ENCODE data around the gene TLCD2. TPM values are rescaled to one million over a fixed set of nuclear protein-coding genes. Genes with fewer than 3 reads are reported as not detected.
A peak's percentile ranks its signal among the peaks of the same experiment; 100 is the strongest.

TLCD2 gene
- total and polyA plus RNA-seq, 2 of the 13 experiments (the other 11 are each of a cell fraction or from before 2014, with no cell fraction given): 0.90 to 1.1 TPM

GRCh38 chr17:1736348-1737281 lies 26.4 kb upstream of the TLCD2 start (continued):
- TF ChIP-seq DNMT1 (CRISPR knock-in tag; IDR thresholded peaks at IDR 0.05) (no peak; the same call in 1 of the 2 replicates), FOXK1 (CRISPR knock-in tag; IDR thresholded peaks at IDR 0.05; ENCODE audit: borderline replicate concordance, low read depth) (peak; percentile 92), PAX8 (CRISPR knock-in tag; IDR thresholded peaks at IDR 0.05; ENCODE audit: borderline replicate concordance) (no peak; the same call in 1 of the 2 replicates), PHF21A (CRISPR knock-in tag; IDR thresholded peaks at IDR 0.05) (peak; percentile 97), CENPX (CRISPR knock-in tag; IDR thresholded peaks at IDR 0.05) (no peak), ATF2 (CRISPR knock-in tag; IDR thresholded peaks at IDR 0.05) (peak; percentile 79), AKNA (CRISPR knock-in tag; IDR thresholded peaks at IDR 0.05; ENCODE audit: borderline replicate concordance) (no peak), TEF (CRISPR knock-in tag; IDR thresholded peaks at IDR 0.05) (no peak), PLRG1 (conservative IDR thresholded peaks at IDR 0.05) (no peak), KDM5B (CRISPR knock-in tag; IDR thresholded peaks at IDR 0.05; ENCODE audit: borderline replicate concordance) (peak; percentile 60), CBX1 (IDR thresholded peaks at IDR 0.05; ENCODE audit: low read depth) (peak; percentile 37), STAT6 (CRISPR knock-in tag; IDR thresholded peaks at IDR 0.05; ENCODE audit: borderline replicate concordance) (peak; percentile 61; the same call in 1 of the 2 replicates), ZNF616 (CRISPR knock-in tag; IDR thresholded peaks at IDR 0.05; ENCODE audit: low read depth) (peak; percentile 77; the same call in 1 of the 2 replicates)
- TF ChIP-seq, protein P1, sequence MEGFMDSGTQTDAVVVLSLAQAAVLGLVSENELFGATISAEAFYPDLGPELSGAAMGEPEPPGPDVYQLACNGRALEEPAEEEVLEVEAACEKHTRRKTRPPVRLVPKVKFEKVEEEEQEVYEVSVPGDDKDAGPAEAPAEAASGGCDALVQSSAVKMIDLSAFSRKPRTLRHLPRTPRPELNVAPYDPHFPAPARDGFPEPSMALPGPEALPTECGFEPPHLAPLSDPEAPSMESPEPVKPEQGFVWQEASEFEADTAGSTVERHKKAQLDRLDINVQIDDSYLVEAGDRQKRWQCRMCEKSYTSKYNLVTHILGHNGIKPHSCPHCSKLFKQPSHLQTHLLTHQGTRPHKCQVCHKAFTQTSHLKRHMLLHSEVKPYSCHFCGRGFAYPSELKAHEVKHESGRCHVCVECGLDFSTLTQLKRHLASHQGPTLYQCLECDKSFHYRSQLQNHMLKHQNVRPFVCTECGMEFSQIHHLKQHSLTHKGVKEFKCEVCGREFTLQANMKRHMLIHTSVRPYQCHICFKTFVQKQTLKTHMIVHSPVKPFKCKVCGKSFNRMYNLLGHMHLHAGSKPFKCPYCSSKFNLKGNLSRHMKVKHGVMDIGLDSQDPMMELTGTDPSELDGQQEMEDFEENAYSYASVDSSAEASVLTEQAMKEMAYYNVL (CRISPR knock-in tag; IDR thresholded peaks at IDR 0.05; ENCODE audit: borderline replicate concordance): 0 out of 2 replicates have a peak, but pooled peaks have one; percentile 68
- TF ChIP-seq, protein P2, sequence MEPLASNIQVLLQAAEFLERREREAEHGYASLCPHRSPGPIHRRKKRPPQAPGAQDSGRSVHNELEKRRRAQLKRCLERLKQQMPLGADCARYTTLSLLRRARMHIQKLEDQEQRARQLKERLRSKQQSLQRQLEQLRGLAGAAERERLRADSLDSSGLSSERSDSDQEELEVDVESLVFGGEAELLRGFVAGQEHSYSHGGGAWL (CRISPR knock-in tag; IDR thresholded peaks at IDR 0.05): peak; percentile 6

Measured in HepG2 (cell line).